Astrocyte of the spinal cord (primary cell): ENCODE data around the gene DNM3.
A peak's percentile ranks its signal among the peaks of the same experiment; 100 is the strongest.
"Not testable (repeated sequence)": the region's sequence is repeated elsewhere in the genome, so short reads cannot be mapped to it uniquely, and the experiment has no call there.

Experiments used
- DNase-seq: peaks from one replicate; pipeline ENCODE4 v3.0.0; 2011; ENCODE audit warnings: low read depth, low spot score
- H3K4me3 ChIP-seq: 2 replicates; pipeline ENCODE4 v1.5.1; 2011; ENCODE audit warnings: low read depth, mild to moderate bottlenecking, low read length, moderate library complexity
- CTCF ChIP-seq: IDR thresholded peaks from 2 replicates; pipeline ENCODE4 v1.5.1; 2012; ENCODE audit warnings: low read depth, mild to moderate bottlenecking, low read length, inconsistent platforms
- in situ Hi-C: cut with HindIII; loops from 2 replicates; pipeline ENCODE4 v1.10.0; 2017; ENCODE audit warnings: low sequenced_read_pairs

Gene DNM3

GRCh38 chr1:172006660-172007059 lies 165.4 kb downstream of the DNM3 start:
- in situ Hi-C loops, result no loop called here
- DNase-seq, result no peak

GRCh38 chr1:172018727-172019311 lies 177.5 kb downstream of the DNM3 start:
- no peak for TF ChIP-seq CTCF
- H3K4me3 ChIP-seq, result no peak overlapping the region
- in situ Hi-C loops, result no loop called here
- no peak for DNase-seq

More at GRCh38 chr1:172006660-172007059, 165.4 kb downstream of the DNM3 start:
- no peak overlapping the region for H3K4me3 ChIP-seq
- no peak for TF ChIP-seq CTCF

GRCh38 chr1:172019976-172020375 lies 178.7 kb downstream of the DNM3 start:
- in situ Hi-C loops, result no loop called here
- H3K4me3 ChIP-seq, result no peak overlapping the region
- DNase-seq, result no peak
- TF ChIP-seq CTCF, result no peak

- no peak for TF ChIP-seq CTCF
- in situ Hi-C loops, result no loop called here
- no peak overlapping the region for H3K4me3 ChIP-seq
- DNase-seq, result no peak
These were observed 183.2 kb downstream of the DNM3 start for GRCh38 chr1:172024516-172024915.

GRCh38 chr1:172024944-172025738 lies 183.8 kb downstream of the DNM3 start:
- DNase-seq, in situ Hi-C loops: not testable (repeated sequence)

GRCh38 chr1:172040466-172040865 lies 199.2 kb downstream of the DNM3 start:
- in situ Hi-C loops, result no loop called here
- no peak for TF ChIP-seq CTCF
- H3K4me3 ChIP-seq, result no peak overlapping the region
- peak; percentile 77 for DNase-seq

More at GRCh38 chr1:172024944-172025738, 183.8 kb downstream of the DNM3 start:
- H3K4me3 ChIP-seq, result not testable (repeated sequence)

- no peak for DNase-seq
- in situ Hi-C loops, result no loop called here
- no peak overlapping the region for H3K4me3 ChIP-seq
- no peak for TF ChIP-seq CTCF
These were observed 199.8 kb downstream of the DNM3 start for GRCh38 chr1:172041102-172041501.
